HepG2 (cell line): Measurements from ENCODE around the gene MACROD2. TPM values are rescaled to one million over a fixed set of nuclear protein-coding genes. Genes with fewer than 3 reads are reported as not detected.
A peak's percentile ranks its signal among the peaks of the same experiment; 100 is the strongest.

Experiments
- ARNT ChIP-seq: fragments of 450-650 bp; IDR thresholded peaks from 2 replicates; pipeline ENCODE4 v1.6.1; 2017
- GATAD2A ChIP-seq: IDR thresholded peaks from 2 replicates; pipeline ENCODE4 v1.6.1; 2016
- NFIC ChIP-seq: IDR thresholded peaks from 2 replicates; pipeline ENCODE4 v1.6.1; 2012; ENCODE audit warnings: mild to moderate bottlenecking, low read length, inconsistent platforms
- PHB2 ChIP-seq: fragments of 450-650 bp; IDR thresholded peaks from 2 replicates; pipeline ENCODE4 v1.6.1; 2018; ENCODE audit not compliant: partially characterized antibody
- SRSF9 ChIP-seq: fragments of 200-400 bp; formaldehyde crosslinking; IDR thresholded peaks from 2 replicates; pipeline ENCODE4 v1.6.1; 2018; ENCODE audit warnings: borderline replicate concordance, mild to moderate bottlenecking, low read depth, low read length; ENCODE audit not compliant: insufficient read depth, poor library complexity, severe bottlenecking
- ZBTB39 ChIP-seq: sonication (generic); formaldehyde crosslinking; IDR thresholded peaks from 2 replicates; pipeline ENCODE4 v1.5.0; 2020; ENCODE audit warnings: missing genetic modification reagents
- ZNF337 ChIP-seq: sonication (generic); formaldehyde crosslinking; IDR thresholded peaks from 2 replicates; pipeline ENCODE4 v1.5.1; 2020; ENCODE audit warnings: missing genetic modification reagents, low read depth, mild to moderate bottlenecking, borderline replicate concordance
- ZNF572 ChIP-seq: sonication (generic); formaldehyde crosslinking; IDR thresholded peaks from 2 replicates; pipeline ENCODE4 v1.5.1; 2020; ENCODE audit warnings: mild to moderate bottlenecking, missing genetic modification reagents
- ZNF574 ChIP-seq: sonication (generic); formaldehyde crosslinking; IDR thresholded peaks from 2 replicates; pipeline ENCODE4 v1.4.0; 2020; ENCODE audit warnings: missing genetic modification reagents
- polyA plus RNA-seq, 8 experiments: library from polyadenylated mRNA; depleted of rRNA in 3 of 8; stranded (reverse) in 7 of 8; unstranded in 1 of 8; fragments of >200 nt; fragmentation: Illumina TruSeq in 4 of 8; extraction: Trizol in 4 of 8; gene quantifications; 2 replicates each; pipeline versions ENCODE4 v1.2.1 to v1.2.3, GENCODE V29; 2011 to 2016; ENCODE audit warnings: low read depth in 4 of 8, missing spikeins in 1 of 8, mixed read lengths in 1 of 8; ENCODE audit not compliant: insufficient read depth in 1 of 8
- total RNA-seq, 5 experiments: library from RNA; depleted of rRNA; stranded (reverse); fragments of >200 nt; fragmentation: Illumina TruSeq; extraction: Trizol; gene quantifications; 2 replicates each; pipeline ENCODE4 v1.2.3, GENCODE V29; 2016; ENCODE audit warnings: low read depth in 1 of 5
- TF ChIP-seq, protein P1 (sequence below): sonication (generic); formaldehyde crosslinking; IDR thresholded peaks from 2 replicates; pipeline ENCODE4 v1.5.0; 2020; ENCODE audit warnings: missing genetic modification reagents
- TF ChIP-seq, protein P2 (sequence below): sonication (generic); formaldehyde crosslinking; IDR thresholded peaks from 2 replicates; pipeline ENCODE4 v1.5.0; 2020; ENCODE audit warnings: mild to moderate bottlenecking, missing genetic modification reagents, borderline replicate concordance
- TF ChIP-seq, protein P3 (sequence below): IDR thresholded peaks from 2 replicates; pipeline ENCODE4 v1.6.1; 2016; ENCODE audit warnings: low read depth

The MACROD2 gene
- total and polyA plus RNA-seq, 2 of the 13 experiments (the other 11 are each of a cell fraction or from before 2014, with no cell fraction given), result 0.13 to 0.51 TPM

GRCh38 chr20:15158533-15158932 lies 1163.2 kb downstream of the MACROD2 start (continued):
- TF ChIP-seq, protein P1, sequence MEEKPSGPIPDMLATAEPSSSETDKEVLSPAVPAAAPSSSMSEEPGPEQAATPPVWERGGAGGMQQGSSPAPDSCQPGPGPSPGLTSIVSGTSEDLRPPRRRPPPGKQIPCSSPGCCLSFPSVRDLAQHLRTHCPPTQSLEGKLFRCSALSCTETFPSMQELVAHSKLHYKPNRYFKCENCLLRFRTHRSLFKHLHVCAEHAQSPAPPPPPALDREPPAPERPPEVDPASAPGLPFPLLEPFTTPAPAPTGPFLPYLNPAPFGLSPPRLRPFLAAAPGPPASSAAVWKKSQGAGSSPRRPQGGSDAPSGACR, result no peak
- no peak for TF ChIP-seq ZNF572
- no peak for TF ChIP-seq ZBTB39 (CRISPR knock-in tag)
- TF ChIP-seq SRSF9, result no peak
- TF ChIP-seq PHB2, result no peak
- peak; percentile 91 for TF ChIP-seq GATAD2A (CRISPR knock-in tag)
- TF ChIP-seq ARNT, result no peak
- TF ChIP-seq, protein P2, sequence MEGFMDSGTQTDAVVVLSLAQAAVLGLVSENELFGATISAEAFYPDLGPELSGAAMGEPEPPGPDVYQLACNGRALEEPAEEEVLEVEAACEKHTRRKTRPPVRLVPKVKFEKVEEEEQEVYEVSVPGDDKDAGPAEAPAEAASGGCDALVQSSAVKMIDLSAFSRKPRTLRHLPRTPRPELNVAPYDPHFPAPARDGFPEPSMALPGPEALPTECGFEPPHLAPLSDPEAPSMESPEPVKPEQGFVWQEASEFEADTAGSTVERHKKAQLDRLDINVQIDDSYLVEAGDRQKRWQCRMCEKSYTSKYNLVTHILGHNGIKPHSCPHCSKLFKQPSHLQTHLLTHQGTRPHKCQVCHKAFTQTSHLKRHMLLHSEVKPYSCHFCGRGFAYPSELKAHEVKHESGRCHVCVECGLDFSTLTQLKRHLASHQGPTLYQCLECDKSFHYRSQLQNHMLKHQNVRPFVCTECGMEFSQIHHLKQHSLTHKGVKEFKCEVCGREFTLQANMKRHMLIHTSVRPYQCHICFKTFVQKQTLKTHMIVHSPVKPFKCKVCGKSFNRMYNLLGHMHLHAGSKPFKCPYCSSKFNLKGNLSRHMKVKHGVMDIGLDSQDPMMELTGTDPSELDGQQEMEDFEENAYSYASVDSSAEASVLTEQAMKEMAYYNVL (CRISPR knock-in tag), result no peak
- TF ChIP-seq, protein P3, sequence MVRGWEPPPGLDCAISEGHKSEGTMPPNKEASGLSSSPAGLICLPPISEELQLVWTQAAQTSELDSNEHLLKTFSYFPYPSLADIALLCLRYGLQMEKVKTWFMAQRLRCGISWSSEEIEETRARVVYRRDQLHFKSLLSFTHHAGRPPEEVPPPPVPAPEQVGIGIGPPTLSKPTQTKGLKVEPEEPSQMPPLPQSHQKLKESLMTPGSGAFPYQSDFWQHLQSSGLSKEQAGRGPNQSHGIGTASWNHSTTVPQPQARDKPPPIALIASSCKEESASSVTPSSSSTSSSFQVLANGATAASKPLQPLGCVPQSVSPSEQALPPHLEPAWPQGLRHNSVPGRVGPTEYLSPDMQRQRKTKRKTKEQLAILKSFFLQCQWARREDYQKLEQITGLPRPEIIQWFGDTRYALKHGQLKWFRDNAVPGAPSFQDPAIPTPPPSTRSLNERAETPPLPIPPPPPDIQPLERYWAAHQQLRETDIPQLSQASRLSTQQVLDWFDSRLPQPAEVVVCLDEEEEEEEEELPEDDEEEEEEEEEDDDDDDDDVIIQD (CRISPR knock-in tag), result peak; percentile 97
- no peak for TF ChIP-seq ZNF574
- TF ChIP-seq ZNF337 (CRISPR knock-in tag), result no peak
- peak; percentile 65; the same call in 1 of the 2 replicates for TF ChIP-seq NFIC
